Calu3 (cell line): ENCODE data around the gene UBAP1L. TPM values are rescaled to one million over a fixed set of nuclear protein-coding genes. Genes with fewer than 3 reads are reported as not detected.
"Not testable (repeated sequence)": the region's sequence is repeated elsewhere in the genome, so short reads cannot be mapped to it uniquely, and the experiment has no call there.

Experiments
- BruUV-seq: library from RNA; stranded (reverse); fragments of 400-500 nt; replicated peaks from 2 replicates; lab custom pipeline; 2021; lab: Mats Ljungman, UMichigan
- CTCF ChIA-PET: fragments of 300-600 bp; sonication (Branson Sonifier 250); formaldehyde crosslinking; loops from one replicate; lab custom pipeline; 2022; ENCODE audit warnings: antibody characterized with exemption; lab: Charles Lee
- DNase-seq: peaks from one replicate; pipeline ENCODE4 v3.0.0; 2022
- H3K27ac Mint-ChIP-seq: one replicate; pipeline ENCODE4 v1.8.0; 2022; ENCODE audit warnings: mixed read lengths; ENCODE audit not compliant: unreplicated experiment
- H3K27me3 Mint-ChIP-seq: one replicate; pipeline ENCODE4 v1.8.0; 2022; ENCODE audit warnings: mixed read lengths; ENCODE audit not compliant: unreplicated experiment
- H3K36me3 Mint-ChIP-seq: one replicate; pipeline ENCODE4 v1.8.0; 2022; ENCODE audit warnings: mild to moderate bottlenecking, moderate library complexity, mixed read lengths; ENCODE audit not compliant: insufficient read depth, unreplicated experiment
- H3K4me1 Mint-ChIP-seq: one replicate; pipeline ENCODE4 v1.8.0; 2022; ENCODE audit warnings: mild to moderate bottlenecking, low read depth, mixed read lengths; ENCODE audit not compliant: unreplicated experiment
- H3K4me3 Mint-ChIP-seq: one replicate; pipeline ENCODE4 v1.8.0; 2022; ENCODE audit warnings: mild to moderate bottlenecking, low read depth, moderate library complexity, mixed read lengths; ENCODE audit not compliant: unreplicated experiment
- H3K9me3 Mint-ChIP-seq: one replicate; pipeline ENCODE4 v1.8.0; 2022; ENCODE audit warnings: low read depth, mixed read lengths; ENCODE audit not compliant: unreplicated experiment
- CTCF ChIP-seq: fragments of 200-600 bp; IDR thresholded peaks from one replicate; pipeline ENCODE4 v1.8.0; 2022; ENCODE audit warnings: antibody characterized with exemption; ENCODE audit not compliant: unreplicated experiment
- intact Hi-C: fragments of 100-400 bp; cut with micrococcal nuclease; formaldehyde crosslinking; loops from one replicate; pipeline ENCODE4 v1.10.0; 2022; ENCODE audit not compliant: unreplicated experiment
- total RNA-seq: library from RNA; stranded (reverse); gene quantifications from 2 replicates; pipeline ENCODE4 v1.2.3, GENCODE V29; 2022

The UBAP1L gene
- total RNA-seq, 1 experiment from 2014 or later: 5.2 TPM

GRCh38 chr15:65095011-65095746 is 19.8 kb downstream of the UBAP1L start:
- CTCF ChIA-PET: interaction anchor here (1.1 kb wide), 1 partner anchor 11 kb away, joined by 3 read pairs; no protein-coding TSS in a partner anchor
- Mint-ChIP-seq H3K4me1 (no peaks in the 10 kb centered on the region), H3K9me3 (no peaks in the 10 kb centered on the region), H3K4me3 (no peak overlapping the region), H3K27ac (peak overlapping the region; percentile 12), H3K27me3 (no peaks in the 10 kb centered on the region), H3K36me3 (peaks cover 10% of the 10 kb centered on the region)
- BruUV-seq: no TSS peak
- no peak for TF ChIP-seq CTCF
- intact Hi-C loops: no loop called here
- DNase-seq: no peak

GRCh38 chr15:65094294-65094995 is 20.6 kb downstream of the UBAP1L start:
- CTCF ChIA-PET: interaction anchor here (1.1 kb wide), 1 partner anchor 11 kb away, joined by 3 read pairs; no protein-coding TSS in a partner anchor
- TF ChIP-seq CTCF: no peak
- H3K36me3 Mint-ChIP-seq: peaks cover 7% of the 10 kb centered on the region
- H3K4me1 Mint-ChIP-seq: peaks cover under 1% of the 10 kb centered on the region
- no peak for DNase-seq
- no peak overlapping the region for H3K27ac Mint-ChIP-seq
- H3K27me3 Mint-ChIP-seq: no peaks in the 10 kb centered on the region
- no peaks in the 10 kb centered on the region for H3K9me3 Mint-ChIP-seq
- intact Hi-C loops: no loop called here
- no TSS peak for BruUV-seq
- no peak overlapping the region for H3K4me3 Mint-ChIP-seq

- H3K27ac Mint-ChIP-seq, CTCF ChIA-PET, H3K4me1 Mint-ChIP-seq, H3K36me3 Mint-ChIP-seq, H3K9me3 Mint-ChIP-seq, H3K27me3 Mint-ChIP-seq, intact Hi-C loops, BruUV-seq, DNase-seq, H3K4me3 Mint-ChIP-seq: not testable (repeated sequence)
These were observed 21.2 kb downstream of the UBAP1L start for GRCh38 chr15:65093793-65094170.

GRCh38 chr15:65092911-65093792 is 21.8 kb downstream of the UBAP1L start:
- no peaks in the 10 kb centered on the region for H3K36me3 Mint-ChIP-seq
- intact Hi-C loops: no loop called here
- no TSS peak for BruUV-seq
- no peaks in the 10 kb centered on the region for H3K9me3 Mint-ChIP-seq
- no peak overlapping the region for H3K27ac Mint-ChIP-seq
- H3K4me1 Mint-ChIP-seq: peaks cover 8% of the 10 kb centered on the region
- DNase-seq: no peak
- CTCF ChIA-PET: interaction anchor here (0.6 kb wide), 1 partner anchor 283 kb away, joined by 9 read pairs; no protein-coding TSS in a partner anchor
- TF ChIP-seq CTCF: no peak
- H3K27me3 Mint-ChIP-seq: no peaks in the 10 kb centered on the region
- no peak overlapping the region for H3K4me3 Mint-ChIP-seq
